Endothelial cell of umbilical vein (primary cell): Measurements from ENCODE around the gene DEPDC7. TPM values are rescaled to one million over a fixed set of nuclear protein-coding genes. Genes with fewer than 3 reads are reported as not detected.

Source experiments
- BruUV-seq: library from RNA; stranded (reverse); fragments of 400-500 nt; replicated peaks from 2 replicates; lab custom pipeline; 2021; lab: Mats Ljungman, UMichigan
- CTCF ChIA-PET: fragments of 300-600, 350-600 bp; sonication (Branson Sonifier 250); formaldehyde crosslinking; loops from one replicate; lab custom pipeline; 2021; ENCODE audit warnings: antibody characterized with exemption, inconsistent platforms; lab: Charles Lee
- POLR2A ChIA-PET: fragments of 300-600, 350-600 bp; sonication (Branson Sonifier 250); formaldehyde crosslinking; loops from one replicate; lab custom pipeline; 2021; ENCODE audit warnings: antibody characterized with exemption, inconsistent platforms; lab: Charles Lee
- DNase-seq: peaks from one replicate; pipeline ENCODE4 v3.0.0-alpha.2; 2011; ENCODE audit warnings: low read depth, low spot score
- FAIRE-seq: peaks from 2 replicates; lab custom pipeline; 2011; peaks lifted over from hg19 to GRCh38; lab: Jason Lieb, UNC
- H2AFZ ChIP-seq: 2 replicates; pipeline ENCODE4 v1.6.0; 2012; ENCODE audit warnings: low read depth, low read length, control low read depth, inconsistent platforms
- H3K27ac ChIP-seq: 2 replicates; pipeline ENCODE4 v1.5.1; 2011; ENCODE audit warnings: low read depth, mild to moderate bottlenecking, control low read depth, low read length, moderate library complexity; ENCODE audit not compliant: insufficient read depth
- H3K27me3 ChIP-seq, 2 experiments: 2 replicates each; pipeline versions ENCODE4 v1.6.0 to v1.6.1; 2011; ENCODE audit warnings: low read length in 2 of 2, mixed read lengths in 1 of 2; ENCODE audit not compliant: control insufficient read depth in 2 of 2, insufficient read depth in 2 of 2
- H3K36me3 ChIP-seq, 2 experiments: 2 replicates in 1 of 2; 3 replicates in 1 of 2; pipeline ENCODE4 v1.5.1; 2011; ENCODE audit warnings: low read length in 2 of 2, mild to moderate bottlenecking in 1 of 2, moderate library complexity in 1 of 2; ENCODE audit not compliant: control insufficient read depth in 2 of 2, insufficient read depth in 2 of 2; ENCODE audit errors: extremely low read depth in 1 of 2
- H3K4me1 ChIP-seq: 3 replicates; pipeline ENCODE4 v1.5.1; 2011; ENCODE audit warnings: mild to moderate bottlenecking, low read length; ENCODE audit not compliant: control insufficient read depth, insufficient read depth; ENCODE audit errors: extremely low read depth
- H3K4me2 ChIP-seq: 2 replicates; pipeline ENCODE4 v1.6.1; 2011; ENCODE audit warnings: low read length, control low read depth, mixed read lengths; ENCODE audit not compliant: insufficient read depth
- H3K4me3 ChIP-seq, 3 experiments: fragments of 200-600 bp in 1 of 3; sonication (generic), shearing (Covaris generic) in 1 of 3; replicated peaks in 1 of 3; 2 replicates each; pipeline ENCODE4 v1.5.1; 2011 to 2016; ENCODE audit warnings: control low read depth in 3 of 3, low read length in 3 of 3, mild to moderate bottlenecking in 2 of 3, inconsistent platforms in 1 of 3, low read depth in 1 of 3, moderate library complexity in 1 of 3; ENCODE audit not compliant: insufficient read depth in 1 of 3
- H3K79me2 ChIP-seq: 2 replicates; pipeline ENCODE4 v1.6.0; 2012; ENCODE audit warnings: low read length, inconsistent platforms; ENCODE audit not compliant: control insufficient read depth, insufficient read depth
- H3K9ac ChIP-seq: replicated peaks from 2 replicates; pipeline ENCODE3; 2011; ENCODE audit warnings: low read length, control low read depth; ENCODE audit not compliant: insufficient read depth; ENCODE audit errors: extremely low read depth
- H3K9me1 ChIP-seq: replicated peaks from 3 replicates; pipeline ENCODE4 v1.6.0; 2011; ENCODE audit warnings: mild to moderate bottlenecking, low read length; ENCODE audit not compliant: control insufficient read depth, insufficient read depth; ENCODE audit errors: extremely low read depth
- H3K9me3 ChIP-seq: replicated peaks from 2 replicates; pipeline ENCODE4 v1.5.1; 2012; ENCODE audit warnings: low read length, inconsistent platforms; ENCODE audit not compliant: control insufficient read depth, insufficient read depth
- H4K20me1 ChIP-seq: replicated peaks from 2 replicates; pipeline ENCODE3; 2011; ENCODE audit warnings: mild to moderate bottlenecking, low read length; ENCODE audit not compliant: control insufficient read depth, insufficient read depth; ENCODE audit errors: extremely low read depth
- CTCF ChIP-seq, 2 donors: IDR thresholded peaks; 1 replicate in 1 of 2; 2 replicates in 1 of 2; pipeline ENCODE4 v1.5.1; 2011; ENCODE audit warnings: low read length in 2 of 2, mild to moderate bottlenecking in 2 of 2, moderate library complexity in 2 of 2, control low read depth in 1 of 2, inconsistent platforms in 1 of 2, low read depth in 1 of 2; ENCODE audit not compliant: insufficient read depth in 1 of 2; ENCODE audit errors: extremely low read depth in 1 of 2
- EZH2 ChIP-seq: IDR thresholded peaks from 2 replicates; pipeline ENCODE4 v1.6.1; 2012; ENCODE audit warnings: borderline replicate concordance, low read depth, mild to moderate bottlenecking, moderate library complexity, low read length, inconsistent platforms; ENCODE audit not compliant: severe bottlenecking
- JUN ChIP-seq: IDR thresholded peaks from 2 replicates; pipeline ENCODE4 v1.6.1; 2011; ENCODE audit warnings: borderline replicate concordance, low read depth; ENCODE audit not compliant: insufficient read length, insufficient read depth
- MAX ChIP-seq: IDR thresholded peaks from 2 replicates; pipeline ENCODE4 v1.6.1; 2011; ENCODE audit not compliant: insufficient read depth, insufficient read length
- MYC ChIP-seq: IDR thresholded peaks from one replicate; pipeline ENCODE4 v1.6.1; 2011; ENCODE audit warnings: mild to moderate bottlenecking, low read depth, low read length
- POLR2A ChIP-seq: IDR thresholded peaks from 2 replicates; pipeline ENCODE4 v1.6.1; 2012; ENCODE audit warnings: low read depth, mild to moderate bottlenecking, control low read depth, low read length
- dilution Hi-C: fragments of 300-500 bp; cut with MboI; formaldehyde crosslinking; loops from one replicate; pipeline ENCODE4 v1.15.0; 2019; ENCODE audit warnings: low sequenced_read_pairs; ENCODE audit not compliant: extremely low pct_ligation_motif_present
- intact Hi-C: fragments of 100-400 bp; cut with micrococcal nuclease; formaldehyde crosslinking; loops from one replicate; pipeline ENCODE4 v1.10.0; 2022
- polyA plus RNA-seq, 4 experiments: library from polyadenylated mRNA; depleted of rRNA in 3 of 4; stranded (reverse) in 3 of 4; unstranded in 1 of 4; fragments of >200 nt; gene quantifications; 2 replicates each; pipeline versions ENCODE4 v1.2.1 to v1.2.3, GENCODE V29; 2011 to 2012; ENCODE audit warnings: missing spikeins in 1 of 4
- total RNA-seq: library from RNA; stranded (reverse); gene quantifications from 2 replicates; pipeline ENCODE4 v1.2.3, GENCODE V29; 2021

The DEPDC7 gene
- total and polyA plus RNA-seq, 2 donors (not counting 3 experiments of a cell fraction or from before 2014, with no cell fraction given): 0.08 TPM; not detected in 1

GRCh38 chr11:33027846-33028536 is 12.3 kb downstream of the DEPDC7 start:
- POLR2A ChIA-PET: no interaction called here
- BruUV-seq: no TSS peak
- Histone ChIP-seq H3K27me3 (peaks cover 3 to 15% of the 10 kb centered on the region in 2 experiments), H3K79me2 (no peaks in the 10 kb centered on the region), H3K27ac (no peak overlapping the region), H3K36me3 (no peaks in the 10 kb centered on the region), H2AFZ (no peak overlapping the region), H4K20me1 (no peaks in the 10 kb centered on the region), H3K4me1 (no peaks in the 10 kb centered on the region), H3K4me2 (no peak overlapping the region), H3K9me1 (no peaks in the 10 kb centered on the region), H3K4me3 (no peak overlapping the region), H3K9ac (no peak overlapping the region), H3K9me3 (no peaks in the 10 kb centered on the region)
- TF ChIP-seq CTCF (IDR thresholded peaks at IDR 0.05; ENCODE audit: extremely low read depth in 1 of 2, insufficient read depth in 1 of 2, low read depth in 1 of 2, low read length in 2 of 2) (no peak), MAX (no peak), MYC (no peak), JUN (no peak), POLR2A (no peak), EZH2 (no peak)
- DNase-seq (no peak), FAIRE-seq (no peak)
- CTCF ChIA-PET: no interaction called here
- dilution Hi-C loops: no loop called here
- intact Hi-C loops: no loop called here
